ENCODE results near the gene RIMBP2.

The RIMBP2 gene

GRCh38 chr12:130483616-130484180, 232.4 kb downstream of the RIMBP2 start:
- no peak for DNase-seq (ENCODE audit: low read depth)

- no peak for DNase-seq (ENCODE audit: low read depth)
Measured at GRCh38 chr12:130482448-130482847, 233.7 kb downstream of the RIMBP2 start.

DNA sequence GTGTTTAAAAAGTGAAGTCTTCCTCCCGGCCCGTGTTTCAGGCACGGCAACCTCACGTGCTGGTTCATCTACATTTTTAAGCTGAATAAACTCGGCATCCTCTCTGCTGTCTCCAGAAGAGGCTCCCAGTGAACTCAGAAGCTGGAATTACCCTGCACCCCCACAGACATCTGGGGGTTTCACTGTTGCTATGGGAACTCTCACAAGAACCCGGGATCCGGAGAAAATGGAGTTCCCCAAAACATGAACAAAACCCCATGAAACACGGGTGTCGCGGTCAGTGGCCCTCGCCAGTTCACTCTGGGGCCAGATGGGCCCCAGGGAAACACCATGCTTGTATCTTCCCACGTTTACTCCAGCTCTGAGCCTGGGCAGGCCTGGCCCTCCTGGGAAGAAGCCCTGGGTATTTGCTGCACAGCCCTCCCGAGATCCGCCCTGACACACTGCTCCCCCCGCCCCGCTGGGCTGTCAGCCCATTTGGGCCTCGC, 234.7 kb downstream of the RIMBP2 start:
- DNase-seq (ENCODE audit: low read depth), result no peak

DNA sequence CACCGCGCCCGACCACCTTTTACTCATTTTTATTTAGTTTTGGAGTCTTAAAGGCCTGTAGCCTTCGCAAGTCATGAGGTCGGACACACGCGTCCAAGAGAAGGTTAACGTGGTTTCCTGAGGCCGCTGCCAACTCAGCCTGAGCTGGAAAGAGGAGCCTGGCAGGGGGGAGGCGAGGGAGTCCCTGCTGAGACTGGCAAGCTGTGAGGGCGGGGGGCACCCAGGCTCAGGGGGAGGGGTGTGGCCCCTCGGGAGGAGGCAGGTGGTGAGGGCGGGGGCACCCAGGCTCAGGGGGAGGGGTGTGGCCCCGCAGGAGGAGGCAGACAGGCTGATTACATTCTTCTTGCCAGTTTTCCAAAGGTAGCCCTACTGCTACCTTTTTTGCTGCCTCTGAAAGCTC, 235.2 kb downstream of the RIMBP2 start:
- DNase-seq (ENCODE audit: low read depth), result no peak

- no peak for DNase-seq (ENCODE audit: low read depth)
Measured at GRCh38 chr12:130480231-130480630, 235.9 kb downstream of the RIMBP2 start.

DNA sequence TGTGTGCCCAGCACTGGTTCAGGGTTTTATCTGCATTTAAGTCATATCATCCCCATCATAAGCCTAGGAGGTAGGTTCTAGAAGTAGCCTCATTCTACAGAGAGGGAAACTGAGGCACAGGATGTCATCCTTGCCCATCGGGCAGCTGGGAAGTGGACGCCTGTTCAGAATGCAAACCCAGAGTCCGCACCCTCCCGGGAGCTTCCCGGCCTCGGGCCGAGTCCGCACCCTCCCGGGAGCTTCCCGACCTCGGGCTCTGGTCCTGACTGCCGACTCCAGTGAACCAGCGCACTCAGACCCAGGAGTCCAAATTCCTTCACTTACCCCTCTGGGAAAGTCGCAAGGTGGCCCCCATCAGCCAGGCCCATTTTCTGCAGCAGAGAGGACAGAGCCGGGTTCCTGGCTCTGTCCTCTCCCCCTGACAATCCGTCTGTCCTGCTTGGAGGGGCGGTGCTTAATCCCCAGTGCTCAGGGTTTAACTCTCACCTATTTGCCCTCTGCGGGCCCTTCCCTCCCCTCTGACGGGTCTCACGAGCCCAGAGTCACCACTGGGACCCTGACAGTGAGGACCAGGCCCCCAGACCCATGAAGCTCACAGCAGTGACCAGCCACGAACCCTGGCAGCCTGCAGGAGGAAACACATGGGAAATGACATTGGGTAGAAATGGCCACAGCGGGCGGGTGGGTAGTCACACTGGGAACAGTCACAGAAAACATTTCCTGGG, 236.5 kb downstream of the RIMBP2 start:
- no peak for DNase-seq (ENCODE audit: low read depth)

- no peak for DNase-seq (ENCODE audit: low read depth)
Measured at GRCh38 chr12:130478786-130479185, 237.3 kb downstream of the RIMBP2 start.

GRCh38 chr12:130477701-130478100, 238.4 kb downstream of the RIMBP2 start:
- DNase-seq (ENCODE audit: low read depth), result no peak

- DNase-seq (ENCODE audit: low read depth), result no peak
Measured at GRCh38 chr12:130477266-130477665, 238.8 kb downstream of the RIMBP2 start.

DNA sequence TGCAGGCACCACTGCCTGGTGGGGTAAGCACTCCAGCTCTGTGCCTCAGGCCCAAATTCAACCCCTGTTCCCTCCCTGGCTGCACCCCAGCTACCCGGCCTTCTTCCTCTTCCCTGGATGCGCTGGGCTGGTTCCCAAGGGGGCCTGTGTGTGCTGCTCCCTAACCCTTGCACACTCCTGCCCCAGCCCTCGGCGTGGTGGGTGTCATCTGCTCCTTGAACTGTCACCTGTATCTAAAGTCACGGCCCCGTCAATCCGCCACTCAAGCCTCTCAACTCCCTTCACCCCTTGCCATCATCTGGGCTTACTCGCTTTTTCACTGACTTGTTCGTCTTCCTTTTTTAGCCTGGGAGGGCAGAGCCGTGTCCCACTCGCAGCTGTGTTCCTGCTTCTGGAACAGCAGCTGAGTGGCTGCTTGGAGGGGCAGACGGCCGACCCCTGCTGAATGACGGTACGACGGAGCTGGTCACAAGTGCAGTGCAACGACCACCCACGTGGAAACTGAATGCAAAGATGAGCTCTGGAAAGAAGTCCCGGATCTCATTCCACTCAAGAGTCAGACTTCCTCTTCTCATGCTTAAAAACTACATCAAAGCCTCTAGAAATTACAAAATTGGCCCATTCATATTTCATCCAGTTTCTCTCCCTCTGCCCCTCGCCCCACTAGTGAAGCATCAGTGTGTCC, 239.5 kb downstream of the RIMBP2 start:
- no peak for DNase-seq (ENCODE audit: low read depth)

DNA sequence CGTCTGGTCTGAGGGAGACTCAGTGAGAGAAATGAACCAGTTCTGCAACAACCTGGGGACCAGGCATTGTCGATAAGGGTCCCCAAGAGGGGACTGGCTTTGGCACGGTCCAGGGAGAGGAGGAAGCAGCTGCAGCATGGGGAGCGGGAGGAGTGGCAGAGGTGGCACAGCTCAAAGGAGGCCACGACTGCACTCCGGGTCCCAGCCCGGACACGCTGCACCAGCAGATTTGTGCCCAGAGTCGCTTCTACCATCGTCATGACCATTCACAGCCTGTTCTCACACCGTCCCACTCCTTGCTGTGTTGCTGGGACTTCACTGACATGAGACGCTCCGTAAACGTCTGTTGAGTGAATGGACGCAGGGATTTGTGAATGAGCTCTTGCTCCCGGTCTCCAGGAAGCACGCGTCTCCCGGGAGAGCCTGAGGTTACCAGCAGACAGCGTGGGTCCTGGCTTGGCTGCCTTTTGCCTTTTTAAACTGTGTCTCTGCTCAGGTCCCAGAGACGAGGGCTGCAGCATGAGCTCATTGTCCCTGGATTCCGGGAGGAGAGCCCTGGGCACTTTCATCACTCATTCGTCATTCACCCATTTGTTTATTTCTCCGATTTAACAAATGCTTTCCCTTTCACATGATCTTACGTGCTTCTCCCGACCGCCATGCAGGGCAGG, 241.4 kb downstream of the RIMBP2 start:
- DNase-seq (ENCODE audit: low read depth), result no peak

DNA sequence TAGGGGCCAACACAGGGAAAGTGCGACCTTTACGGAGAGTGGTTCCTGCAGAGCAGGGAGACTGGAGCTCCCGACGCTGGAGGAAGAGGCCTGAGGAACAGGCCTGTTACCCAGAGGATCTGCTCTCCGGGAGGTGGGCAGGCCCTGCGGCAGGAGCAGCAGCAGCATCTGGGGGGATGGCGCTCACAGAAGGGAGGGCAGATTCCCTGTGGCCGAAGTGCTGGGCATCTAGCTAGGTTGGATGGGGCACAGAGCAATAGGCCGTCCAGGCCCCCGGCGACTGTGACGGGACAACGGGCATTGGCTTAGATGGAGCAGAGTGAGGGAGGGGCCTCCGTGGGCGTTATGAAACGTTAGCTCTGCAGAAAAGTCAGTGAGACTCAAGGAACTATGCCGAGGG, 242.8 kb downstream of the RIMBP2 start:
- no peak for DNase-seq (ENCODE audit: low read depth)

- no peak for DNase-seq (ENCODE audit: low read depth)
Measured at GRCh38 chr12:130470969-130471368, 245.1 kb downstream of the RIMBP2 start.

- DNase-seq (ENCODE audit: low read depth), result no peak
Measured at GRCh38 chr12:130469552-130469951, 246.5 kb downstream of the RIMBP2 start.

DNA sequence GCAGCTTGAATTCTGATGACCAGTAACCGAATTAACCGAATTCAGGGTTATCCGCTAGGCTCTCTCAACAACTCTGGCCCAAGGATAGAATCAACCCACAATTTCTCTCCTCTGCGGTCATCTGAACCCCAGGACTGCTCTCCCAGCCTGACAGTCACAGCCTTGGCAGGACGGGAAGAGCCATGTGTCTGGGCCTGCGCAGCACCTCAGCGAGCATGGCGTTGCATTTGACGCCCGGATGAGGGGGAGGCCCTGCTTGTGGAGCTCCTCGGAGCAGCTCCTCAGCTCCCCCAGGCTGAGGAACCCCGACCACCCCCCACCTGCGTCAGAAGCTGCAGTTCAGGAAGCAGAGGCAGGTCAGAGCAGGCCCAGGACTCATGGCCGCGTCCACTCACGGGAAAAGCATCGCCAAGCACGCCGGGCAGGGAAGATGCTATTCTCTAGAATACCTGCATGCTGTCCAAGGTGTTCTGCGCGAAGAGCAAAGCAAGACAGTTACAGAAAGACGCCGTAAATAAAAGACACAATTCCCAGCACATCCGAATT, 247.3 kb downstream of the RIMBP2 start:
- no peak for DNase-seq (ENCODE audit: low read depth)

GRCh38 chr12:130468186-130468585, 247.9 kb downstream of the RIMBP2 start:
- DNase-seq (ENCODE audit: low read depth), result no peak

GRCh38 chr12:130465626-130466025, 250.5 kb downstream of the RIMBP2 start:
- no peak for DNase-seq (ENCODE audit: low read depth)

GRCh38 chr12:130465046-130465445, 251.1 kb downstream of the RIMBP2 start:
- DNase-seq (ENCODE audit: low read depth), result no peak

GRCh38 chr12:130463818-130464670, 252.1 kb downstream of the RIMBP2 start:
- no peak for DNase-seq (ENCODE audit: low read depth)

- no peak for DNase-seq (ENCODE audit: low read depth)
Measured at GRCh38 chr12:130463275-130463658, 252.8 kb downstream of the RIMBP2 start.

GRCh38 chr12:130462558-130463274, 253.4 kb downstream of the RIMBP2 start:
- no peak for DNase-seq (ENCODE audit: low read depth)
